WTC11 (cell line): ENCODE results near the gene FBLN5.

Experiments used
- ARID4B ChIP-seq: sonication (generic); formaldehyde crosslinking; IDR thresholded peaks from 2 replicates; pipeline ENCODE4 v1.8.0; 2023; ENCODE audit warnings: missing genetic modification reagents, mild to moderate bottlenecking, borderline replicate concordance
- CREB1 ChIP-seq: sonication (generic); formaldehyde crosslinking; IDR thresholded peaks from 2 replicates; pipeline ENCODE4 v1.8.0; 2023; ENCODE audit warnings: mild to moderate bottlenecking, missing genetic modification reagents
- CTCF ChIP-seq: fragments of 200-600 bp; IDR thresholded peaks from 2 replicates; pipeline ENCODE4 v1.8.0; 2022; ENCODE audit warnings: antibody characterized with exemption
- ESRRA ChIP-seq: sonication (generic); formaldehyde crosslinking; IDR thresholded peaks from 2 replicates; pipeline ENCODE4 v1.8.1; 2022; ENCODE audit warnings: mild to moderate bottlenecking, missing genetic modification reagents, borderline replicate concordance
- TF ChIP-seq, protein P1 (sequence below): sonication (generic); formaldehyde crosslinking; IDR thresholded peaks from 2 replicates; pipeline ENCODE4 v1.8.0; 2022; ENCODE audit warnings: mild to moderate bottlenecking, missing genetic modification reagents

GRCh38 chr14:91971188-91971778, 23.8 kb upstream of the FBLN5 start:
- no peak for TF ChIP-seq CTCF
- TF ChIP-seq, protein P1, sequence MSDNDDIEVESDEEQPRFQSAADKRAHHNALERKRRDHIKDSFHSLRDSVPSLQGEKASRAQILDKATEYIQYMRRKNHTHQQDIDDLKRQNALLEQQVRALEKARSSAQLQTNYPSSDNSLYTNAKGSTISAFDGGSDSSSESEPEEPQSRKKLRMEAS, result no peak
- TF ChIP-seq ARID4B (CRISPR knock-in tag), result no peak
- TF ChIP-seq ESRRA (CRISPR knock-in tag), result no peak
- TF ChIP-seq CREB1, result no peak
